Liver (tissue), 9 donors: ENCODE results near the gene TSPAN17. TPM values are rescaled to one million over a fixed set of nuclear protein-coding genes. Genes with fewer than 3 reads are reported as not detected.

Source experiments
- DNase-seq: peaks from one replicate; pipeline ENCODE4 v3.0.0-alpha.2; 2017; ENCODE audit warnings: low spot score
- H3K27ac ChIP-seq, 2 donors: one replicate each; pipeline ENCODE4 v1.7.0; 2013; ENCODE audit warnings: inconsistent platforms in 2 of 2, low read length in 2 of 2, control low read depth in 1 of 2, low read depth in 1 of 2, mild to moderate bottlenecking in 1 of 2
- H3K27me3 ChIP-seq, 4 donors: one replicate each; pipeline versions ENCODE4 v1.6.1 to v1.7.0; 2013; ENCODE audit warnings: low read length in 3 of 4, inconsistent platforms in 1 of 4, mild to moderate bottlenecking in 1 of 4, moderate library complexity in 1 of 4; ENCODE audit not compliant: control insufficient read depth in 4 of 4, insufficient read depth in 4 of 4
- H3K36me3 ChIP-seq, 4 donors: one replicate each; pipeline versions ENCODE4 v1.6.1 to v1.7.0; 2013; ENCODE audit warnings: low read length in 3 of 4, mild to moderate bottlenecking in 3 of 4, low read depth in 1 of 4, moderate library complexity in 1 of 4; ENCODE audit not compliant: control insufficient read depth in 4 of 4, insufficient read depth in 3 of 4
- H3K4me1 ChIP-seq, 4 donors: one replicate each; pipeline versions ENCODE4 v1.6.1 to v1.7.0; 2013; ENCODE audit warnings: low read length in 3 of 4, mild to moderate bottlenecking in 3 of 4, moderate library complexity in 1 of 4; ENCODE audit not compliant: control insufficient read depth in 4 of 4, insufficient read depth in 4 of 4
- H3K4me3 ChIP-seq, 3 donors: one replicate each; pipeline versions ENCODE4 v1.6.1 to v1.7.0; 2013; ENCODE audit warnings: low read length in 3 of 3, control low read depth in 1 of 3, low read depth in 1 of 3, mild to moderate bottlenecking in 1 of 3
- H3K9ac ChIP-seq, 2 donors: one replicate each; pipeline ENCODE4 v1.7.0; 2013; ENCODE audit warnings: low read length in 2 of 2, mild to moderate bottlenecking in 2 of 2, moderate library complexity in 2 of 2, control low read depth in 1 of 2, low read depth in 1 of 2
- H3K9me3 ChIP-seq, 4 donors: one replicate each; pipeline versions ENCODE4 v1.6.1 to v1.7.0; 2013; ENCODE audit warnings: low read length in 3 of 4; ENCODE audit not compliant: control insufficient read depth in 4 of 4
- CTCF ChIP-seq: fragments of 150-350 bp; IDR thresholded peaks from 2 replicates; pipeline ENCODE4 v1.5.1; 2017; ENCODE audit warnings: improper control_type of control experiment, low read depth, low read length; ENCODE audit not compliant: missing input control
- MAX ChIP-seq: IDR thresholded peaks from 2 replicates; pipeline ENCODE4 v1.6.1; 2016; ENCODE audit warnings: antibody characterized with exemption
- REST ChIP-seq: IDR thresholded peaks from 2 replicates; pipeline ENCODE4 v1.6.1; 2016; ENCODE audit warnings: antibody characterized with exemption, mild to moderate bottlenecking
- RXRA ChIP-seq, 2 donors: IDR thresholded peaks; 2 replicates each; pipeline ENCODE4 v1.6.1; 2017 to 2018; ENCODE audit warnings: antibody characterized with exemption in 2 of 2, mild to moderate bottlenecking in 1 of 2
- SP1 ChIP-seq: IDR thresholded peaks from 2 replicates; pipeline ENCODE4 v1.6.1; 2018; ENCODE audit warnings: antibody characterized with exemption, mild to moderate bottlenecking
- TAF1 ChIP-seq: conservative IDR thresholded peaks from 2 replicates; pipeline ENCODE4 v1.6.1; 2016; ENCODE audit warnings: antibody characterized with exemption, mild to moderate bottlenecking
- ZBTB33 ChIP-seq: IDR thresholded peaks from 2 replicates; pipeline ENCODE4 v1.6.1; 2016; ENCODE audit warnings: antibody characterized with exemption
- WGBS: extraction: QIAGEN DNeasy Blood & Tissue Kit; methylation state at CpG from one replicate; pipeline ENCODE4 v1.1.7; 2013; 5-methylcytosine and 5-hydroxymethylcytosine counted together
- polyA plus RNA-seq, 2 donors: library from polyadenylated mRNA; stranded (reverse) in 1 of 2; unstranded in 1 of 2; fragments of 200-250 nt in 1 of 2; fragments of >200 nt in 1 of 2; fragmentation: Nextera tagmentation in 1 of 2; extraction: Ambion mirVana in 1 of 2; gene quantifications; one replicate each; pipeline versions ENCODE4 v1.2.1 to v1.2.3, GENCODE V29; 2013 to 2015
- total RNA-seq, 2 donors: library from RNA; depleted of rRNA; stranded (reverse); fragments of >200 nt; gene quantifications; one replicate each; pipeline ENCODE4 v1.2.3, GENCODE V29; 2014
- donor health status: healthy.
- donor health status: healthy.
- donor health status: healthy.
- donor health status: healthy.
- donor health status: healthy.

Gene TSPAN17
- total and polyA plus RNA-seq, 4 donors = 5.7 to 43.4 (median 16.2) TPM

GRCh38 chr5:176627582-176627981 lies 19.7 kb upstream of the TSPAN17 start:
- Histone ChIP-seq H3K27me3 (peaks cover 4 to 27% (median 7%) of the 10 kb centered on the region in 4 donors), H3K4me3 (no peak overlapping the region)

More at GRCh38 chr5:176627582-176627981, 19.7 kb upstream of the TSPAN17 start:
- no peak overlapping the region for H3K9ac ChIP-seq
- no peak overlapping the region for H3K27ac ChIP-seq
- H3K36me3 ChIP-seq = no peaks in the 10 kb centered on the region
- H3K9me3 ChIP-seq = no peaks in the 10 kb centered on the region
- TF ChIP-seq ZBTB33 (no peak), REST (no peak), MAX (no peak), SP1 (no peak), RXRA (IDR thresholded peaks at IDR 0.05) (no peak), TAF1 (no peak), CTCF (no peak)
- peaks cover 0 to 5% (median 5%) of the 10 kb centered on the region in 4 donors for H3K4me1 ChIP-seq
- DNase-seq = no peak
- 68% methylated on average over 5 of the region's 5 CpGs for WGBS
